ENCODE results near the gene KSR1. TPM values are rescaled to one million over a fixed set of nuclear protein-coding genes. Genes with fewer than 3 reads are reported as not detected.

KSR1 gene
- total and polyA plus RNA-seq, 2 of the 8 experiments (the other 6 are each of a cell fraction or from before 2014, with no cell fraction given), result 14.1 to 34.7 TPM

DNA sequence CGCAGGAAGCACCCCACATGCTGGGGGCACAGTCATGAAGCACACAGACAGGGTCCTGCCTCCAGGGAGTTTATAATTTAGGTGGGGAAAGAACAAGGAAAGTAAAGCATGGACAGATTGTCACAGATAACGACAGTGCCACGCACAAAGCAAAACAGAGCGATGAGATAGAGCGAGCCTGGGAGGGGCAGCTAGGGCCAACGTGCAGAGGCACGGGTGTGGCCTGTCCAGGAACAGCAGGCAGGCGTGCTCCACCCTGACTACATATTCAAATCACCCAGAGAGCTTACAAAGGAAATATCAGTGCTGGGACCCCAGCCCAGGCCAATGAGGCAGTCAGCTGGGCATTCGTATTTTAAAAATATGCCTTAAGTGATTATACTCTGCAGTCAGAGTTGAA lies 191.5 kb downstream of the KSR1 start:
- no peak overlapping the region for H2BK120ac ChIP-seq (replicated peaks; ENCODE audit: low read depth, low read length)
- H3K4me2 ChIP-seq (ENCODE audit: insufficient read depth in 1 of 2, low read depth in 2 of 2, low read length in 2 of 2), result no peak overlapping the region
- H3K79me2 ChIP-seq (ENCODE audit: control insufficient read depth in 1 of 2, insufficient read depth in 2 of 2, low read length in 2 of 2), result no peaks in the 10 kb centered on the region
- no peak overlapping the region for H3K27ac ChIP-seq (ENCODE audit: low read depth, low read length)
- no peak overlapping the region for H4K91ac ChIP-seq (replicated peaks; ENCODE audit: insufficient read length, low read length)
- FAIRE-seq (no peak), DNase-seq (ENCODE audit: low read depth in 1 of 2, low spot score in 2 of 2) (no peak)
- H4K20me1 ChIP-seq (replicated peaks in 1 of 2; ENCODE audit: control insufficient read depth in 1 of 2, insufficient read depth in 2 of 2, low read length in 2 of 2), result no peaks in the 10 kb centered on the region
- ChIA-PET POLR2A (ENCODE audit: partially characterized antibody) (interaction anchor here (1.7 kb wide), 1 partner anchor 353 kb away, joined by 4 read pairs; the partner anchor contains the start of gene WSB1), CTCF (ENCODE audit: partially characterized antibody) (interaction anchor here (0.7 to 16.1 kb wide), 7 partner anchors 8 to 205 kb away, joined by 3 to 305 read pairs (median 6); partner anchors contain the start of gene LGALS9)
- no peak overlapping the region for H3K56ac ChIP-seq (replicated peaks; ENCODE audit: insufficient read length, low read depth, low read length)
- H2BK20ac ChIP-seq (ENCODE audit: low read length), result no peak overlapping the region
- H2AK5ac ChIP-seq (ENCODE audit: low read depth, low read length), result no peak overlapping the region
- H2AFZ ChIP-seq (ENCODE audit: low read length), result no peak overlapping the region
- H4K5ac ChIP-seq (ENCODE audit: insufficient read length, low read depth, low read length), result no peak overlapping the region
- H3K14ac ChIP-seq (ENCODE audit: insufficient read length), result no peak overlapping the region
- H3K23me2 ChIP-seq (ENCODE audit: low read depth, low read length), result no peaks in the 10 kb centered on the region
- H3K9me3 ChIP-seq (ENCODE audit: insufficient read depth in 2 of 2, low read depth in 1 of 2, low read length in 1 of 2), result no peaks in the 10 kb centered on the region
- H3K79me1 ChIP-seq (ENCODE audit: low read depth, low read length), result no peaks in the 10 kb centered on the region
- WGBS, 2 experiments (ENCODE audit: extremely low coverage in 1 of 2, insufficient coverage in 1 of 2, insufficient read length in 1 of 2, insufficient replicate concordance in 2 of 2, low coverage in 1 of 2, low lambda C conversion rate in 2 of 2, missing lambda C conversion rate in 1 of 2), result 98% methylated on average over 9 of the region's 9 CpGs; no CpG with 5 or more reads in 1 of the 2 experiments
- H3K4me1 ChIP-seq (replicated peaks in 1 of 4; ENCODE audit: control insufficient read depth in 3 of 4, insufficient read depth in 4 of 4, low read length in 3 of 4), result peaks cover 0 to 4% (median 0%) of the 10 kb centered on the region in 4 experiments; a peak in 1 of 7 replicates
- H4K8ac ChIP-seq (ENCODE audit: extremely low read depth, insufficient read depth, low read length), result no peak overlapping the region
- no peak overlapping the region for H3K4ac ChIP-seq (replicated peaks; ENCODE audit: insufficient read length, low read depth, low read length)
- H3K18ac ChIP-seq (ENCODE audit: extremely low read depth, low read length), result no peak overlapping the region
- H3K9ac ChIP-seq (replicated peaks in 1 of 4; ENCODE audit: extremely low read depth in 1 of 4, low read depth in 3 of 4, low read length in 3 of 4), result no peak overlapping the region
- H2BK5ac ChIP-seq (ENCODE audit: low read depth, low read length), result no peak overlapping the region
- H2BK12ac ChIP-seq (ENCODE audit: low read depth, low read length), result no peak overlapping the region
- H3K36me3 ChIP-seq (ENCODE audit: control insufficient read depth in 2 of 4, insufficient read depth in 4 of 4, low read length in 3 of 4), result no peaks in the 10 kb centered on the region
- H3K27me3 ChIP-seq (replicated peaks in 1 of 4; ENCODE audit: control insufficient read depth in 3 of 4, extremely low read depth in 1 of 4, insufficient read depth in 3 of 4, low read length in 3 of 4), result no peaks in the 10 kb centered on the region
- H2BK15ac ChIP-seq (ENCODE audit: low read length), result no peak overlapping the region
- no peak overlapping the region for H3K23ac ChIP-seq (ENCODE audit: insufficient read length)
- no peak overlapping the region for H3K4me3 ChIP-seq (ENCODE audit: extremely low read depth in 1 of 4, insufficient read depth in 2 of 4, low read depth in 3 of 4, low read length in 4 of 4)
- no peak for TF ChIP-seq CBX8 (IDR thresholded peaks at IDR 0.05; ENCODE audit: borderline replicate concordance, low read depth, low read length)

Measured in H1 (cell line).